ENCODE data around the gene PDE4D. TPM values are rescaled to one million over a fixed set of nuclear protein-coding genes. Genes with fewer than 3 reads are reported as not detected.

PDE4D gene
- total and polyA plus RNA-seq, 10 of the 15 experiments (the other 5 are each of a cell fraction or from before 2014, with no cell fraction given) = 0.87 to 4.1 (median 2.2) TPM

DNA sequence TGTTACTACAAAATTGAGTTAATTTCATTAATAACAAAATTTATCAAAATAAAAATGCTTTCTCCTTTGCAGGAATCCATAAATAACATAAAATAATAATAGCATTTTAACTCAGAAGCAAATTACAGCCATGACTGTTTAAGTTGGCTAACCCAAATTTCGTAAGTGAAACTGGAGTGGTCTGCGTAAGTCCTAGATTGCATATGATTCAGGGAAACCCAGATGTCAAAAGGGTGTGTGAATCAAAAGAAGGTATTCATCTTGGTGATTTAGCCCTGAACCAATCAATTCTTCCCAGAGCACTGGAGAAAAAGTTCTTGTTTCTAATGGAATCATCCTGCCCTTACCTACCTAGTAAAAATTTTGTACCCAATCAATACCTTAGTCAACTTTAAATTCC, 763.1 kb downstream of the PDE4D start:
- H2AFZ ChIP-seq (ENCODE audit: control insufficient read depth, low read depth, low read length) = no peak overlapping the region
- intact Hi-C loops (cut with micrococcal nuclease; ENCODE audit: unreplicated experiment) = no loop called here
- no peaks in the 10 kb centered on the region; a peak in 1 of 4 replicates for H3K27me3 ChIP-seq (replicated peaks in 1 of 2; ENCODE audit: control insufficient read depth in 2 of 2, insufficient read depth in 2 of 2, low read length in 1 of 2)
- SMC1A ChIA-PET (ENCODE audit: uncharacterized antibody, unreplicated experiment) = interaction anchor here (1.5 kb wide), 1 partner anchor 25 kb away, joined by 3 read pairs; no protein-coding TSS in a partner anchor
- no peak overlapping the region for H3K9ac ChIP-seq (ENCODE audit: control insufficient read depth, insufficient read depth, low read length)
- DNase-seq (ENCODE audit: low read depth, low spot score) (no peak), ATAC-seq (no peak), FAIRE-seq (no peak)
- H3K4me3 ChIP-seq = no peak overlapping the region
- no TSS peak for BruUV-seq (replicated peaks)
- no peaks in the 10 kb centered on the region for H3K36me3 ChIP-seq (ENCODE audit: control insufficient read depth in 2 of 2, insufficient read depth in 2 of 2, low read length in 1 of 2)
- CTCF ChIA-PET = interaction anchor here (1.3 kb wide), 1 partner anchor 43 kb away, joined by 4 read pairs; no protein-coding TSS in a partner anchor
- H3K4me1 ChIP-seq (ENCODE audit: control insufficient read depth, insufficient read depth, low read length) = no peaks in the 10 kb centered on the region; the same call in 1 of the 2 replicates
- TF ChIP-seq MYB (IDR thresholded peaks at IDR 0.05; ENCODE audit: borderline replicate concordance, low read depth, low read length) (no peak), TCF3 (IDR thresholded peaks at IDR 0.05; ENCODE audit: borderline replicate concordance, insufficient read depth, low read depth, low read length) (no peak), STAT3 (IDR thresholded peaks at IDR 0.05; ENCODE audit: low read depth, low read length) (no peak), STAT1 (conservative IDR thresholded peaks at IDR 0.05) (no peak), BRCA1 (IDR thresholded peaks at IDR 0.05; ENCODE audit: low read depth, low read length) (no peak), SIN3A (IDR thresholded peaks at IDR 0.05; ENCODE audit: low read depth, low read length) (no peak), NR2C1 (IDR thresholded peaks at IDR 0.05) (no peak), IKZF1 (conservative IDR thresholded peaks at IDR 0.05) (no peak), SMAD5 (IDR thresholded peaks at IDR 0.05; ENCODE audit: low read depth) (no peak)
- TF ChIP-seq, protein P1, sequence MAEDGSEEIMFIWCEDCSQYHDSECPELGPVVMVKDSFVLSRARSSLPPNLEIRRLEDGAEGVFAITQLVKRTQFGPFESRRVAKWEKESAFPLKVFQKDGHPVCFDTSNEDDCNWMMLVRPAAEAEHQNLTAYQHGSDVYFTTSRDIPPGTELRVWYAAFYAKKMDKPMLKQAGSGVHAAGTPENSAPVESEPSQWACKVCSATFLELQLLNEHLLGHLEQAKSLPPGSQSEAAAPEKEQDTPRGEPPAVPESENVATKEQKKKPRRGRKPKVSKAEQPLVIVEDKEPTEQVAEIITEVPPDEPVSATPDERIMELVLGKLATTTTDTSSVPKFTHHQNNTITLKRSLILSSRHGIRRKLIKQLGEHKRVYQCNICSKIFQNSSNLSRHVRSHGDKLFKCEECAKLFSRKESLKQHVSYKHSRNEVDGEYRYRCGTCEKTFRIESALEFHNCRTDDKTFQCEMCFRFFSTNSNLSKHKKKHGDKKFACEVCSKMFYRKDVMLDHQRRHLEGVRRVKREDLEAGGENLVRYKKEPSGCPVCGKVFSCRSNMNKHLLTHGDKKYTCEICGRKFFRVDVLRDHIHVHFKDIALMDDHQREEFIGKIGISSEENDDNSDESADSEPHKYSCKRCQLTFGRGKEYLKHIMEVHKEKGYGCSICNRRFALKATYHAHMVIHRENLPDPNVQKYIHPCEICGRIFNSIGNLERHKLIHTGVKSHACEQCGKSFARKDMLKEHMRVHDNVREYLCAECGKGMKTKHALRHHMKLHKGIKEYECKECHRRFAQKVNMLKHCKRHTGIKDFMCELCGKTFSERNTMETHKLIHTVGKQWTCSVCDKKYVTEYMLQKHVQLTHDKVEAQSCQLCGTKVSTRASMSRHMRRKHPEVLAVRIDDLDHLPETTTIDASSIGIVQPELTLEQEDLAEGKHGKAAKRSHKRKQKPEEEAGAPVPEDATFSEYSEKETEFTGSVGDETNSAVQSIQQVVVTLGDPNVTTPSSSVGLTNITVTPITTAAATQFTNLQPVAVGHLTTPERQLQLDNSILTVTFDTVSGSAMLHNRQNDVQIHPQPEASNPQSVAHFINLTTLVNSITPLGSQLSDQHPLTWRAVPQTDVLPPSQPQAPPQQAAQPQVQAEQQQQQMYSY (CRISPR knock-in tag; IDR thresholded peaks at IDR 0.05) = no peak
- in situ Hi-C loops (cut with MboI) = no loop called here
- H3K79me2 ChIP-seq (ENCODE audit: control insufficient read depth, insufficient read depth, low read length) = no peaks in the 10 kb centered on the region
- POLR2A ChIA-PET = no interaction called here
- no peak overlapping the region for H3K27ac ChIP-seq (ENCODE audit: control insufficient read depth, insufficient read depth)
- WGBS (ENCODE audit: insufficient coverage, insufficient replicate concordance, low lambda C conversion rate, missing lambda C conversion rate) = 46% methylated on average over 2 of the region's 2 CpGs
- H3K4me2 ChIP-seq (ENCODE audit: control insufficient read depth, insufficient read depth) = no peak overlapping the region
- H4K20me1 ChIP-seq (ENCODE audit: control insufficient read depth, insufficient read depth) = no peaks in the 10 kb centered on the region
- RAD21 ChIA-PET (ENCODE audit: unreplicated experiment) = no interaction called here
- H3K9me3 ChIP-seq (replicated peaks; ENCODE audit: control insufficient read depth, insufficient read depth, low read length) = no peaks in the 10 kb centered on the region

Measured in GM12878 (cell line).